Cardiac muscle cell (in vitro differentiated cells and primary cell): ENCODE data around the gene STAT2. TPM values are rescaled to one million over a fixed set of nuclear protein-coding genes. Genes with fewer than 3 reads are reported as not detected.
"Not testable (repeated sequence)": the region's sequence is repeated elsewhere in the genome, so short reads cannot be mapped to it uniquely, and the experiment has no call there.

Experiments used
- DNase-seq, 2 donors: peaks; one replicate each; pipeline versions ENCODE4 v3.0.0 to v3.0.0-alpha.2; 2010 to 2017; ENCODE audit warnings: low read depth in 1 of 2, low spot score in 1 of 2
- H3K27ac ChIP-seq: fragments of 200-600 bp; sonication (generic); 2 replicates; pipeline ENCODE4 v1.5.1; 2016
- H3K27me3 ChIP-seq: fragments of 200-600 bp; sonication (generic); 2 replicates; pipeline ENCODE4 v1.6.0; 2016; ENCODE audit warnings: control low read depth
- H3K36me3 ChIP-seq: fragments of 200-600 bp; sonication (generic); 2 replicates; pipeline ENCODE4 v1.5.1; 2016; ENCODE audit warnings: control low read depth
- H3K4me1 ChIP-seq: fragments of 200-600 bp; sonication (generic); 2 replicates; pipeline ENCODE4 v1.8.1; 2017; ENCODE audit warnings: low read depth, mild to moderate bottlenecking, mixed run types
- H3K4me3 ChIP-seq: fragments of 200-600 bp; sonication (generic); 2 replicates; pipeline ENCODE4 v1.5.1; 2016; ENCODE audit warnings: mild to moderate bottlenecking
- H3K9me3 ChIP-seq: fragments of 200-600 bp; sonication (generic); 2 replicates; pipeline ENCODE4 v1.5.1; 2017; ENCODE audit warnings: low read depth, mild to moderate bottlenecking, control low read depth
- polyA plus RNA-seq: library from polyadenylated mRNA; unstranded; fragments of >200 nt; fragmentation: Nextera tagmentation; extraction: Ambion mirVana; gene quantifications from 2 replicates; pipeline ENCODE4 v1.2.1, GENCODE V29; 2016
- total RNA-seq: library from RNA; depleted of rRNA; stranded (reverse); fragments of >200 nt; gene quantifications from 2 replicates; pipeline ENCODE4 v1.2.3, GENCODE V29; 2016
- TF ChIP-seq, protein P1 (sequence below): IDR thresholded peaks from 2 replicates; pipeline ENCODE4 v1.5.1; 2012; ENCODE audit warnings: low read depth, mild to moderate bottlenecking, low read length

Gene STAT2
- total and polyA plus RNA-seq, 2 experiments from 2014 or later: 56.2 to 78.7 TPM

DNA sequence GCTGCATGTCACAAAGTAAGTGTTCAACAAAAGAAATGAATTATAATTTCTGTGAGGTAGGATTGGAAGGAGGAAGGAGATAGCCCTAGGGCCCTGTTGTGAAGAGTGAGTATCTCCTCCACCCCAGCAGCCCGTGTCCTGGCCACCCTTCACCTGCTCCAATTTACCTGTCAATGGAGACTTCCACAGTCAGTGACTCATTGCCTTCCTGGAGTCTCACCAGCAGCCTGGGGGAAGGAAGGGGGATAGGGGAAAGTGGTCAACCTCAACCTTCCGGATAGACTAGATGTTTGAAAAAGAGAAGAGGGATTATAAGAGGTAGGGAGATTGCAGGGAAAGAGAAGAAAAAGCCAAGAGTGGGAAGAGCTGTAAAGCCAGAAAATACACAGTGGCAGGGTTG lies 9.2 kb downstream of the STAT2 start:
- Histone ChIP-seq H3K27me3 (no peaks in the 10 kb centered on the region), H3K4me3 (no peak overlapping the region), H3K4me1 (no peaks in the 10 kb centered on the region), H3K36me3 (peaks cover 47% of the 10 kb centered on the region), H3K27ac (no peak overlapping the region), H3K9me3 (no peaks in the 10 kb centered on the region)
- TF ChIP-seq, protein P1, sequence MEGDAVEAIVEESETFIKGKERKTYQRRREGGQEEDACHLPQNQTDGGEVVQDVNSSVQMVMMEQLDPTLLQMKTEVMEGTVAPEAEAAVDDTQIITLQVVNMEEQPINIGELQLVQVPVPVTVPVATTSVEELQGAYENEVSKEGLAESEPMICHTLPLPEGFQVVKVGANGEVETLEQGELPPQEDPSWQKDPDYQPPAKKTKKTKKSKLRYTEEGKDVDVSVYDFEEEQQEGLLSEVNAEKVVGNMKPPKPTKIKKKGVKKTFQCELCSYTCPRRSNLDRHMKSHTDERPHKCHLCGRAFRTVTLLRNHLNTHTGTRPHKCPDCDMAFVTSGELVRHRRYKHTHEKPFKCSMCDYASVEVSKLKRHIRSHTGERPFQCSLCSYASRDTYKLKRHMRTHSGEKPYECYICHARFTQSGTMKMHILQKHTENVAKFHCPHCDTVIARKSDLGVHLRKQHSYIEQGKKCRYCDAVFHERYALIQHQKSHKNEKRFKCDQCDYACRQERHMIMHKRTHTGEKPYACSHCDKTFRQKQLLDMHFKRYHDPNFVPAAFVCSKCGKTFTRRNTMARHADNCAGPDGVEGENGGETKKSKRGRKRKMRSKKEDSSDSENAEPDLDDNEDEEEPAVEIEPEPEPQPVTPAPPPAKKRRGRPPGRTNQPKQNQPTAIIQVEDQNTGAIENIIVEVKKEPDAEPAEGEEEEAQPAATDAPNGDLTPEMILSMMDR: no peak
- no peak for DNase-seq

GRCh38 chr12:56348776-56349175 lies 11.1 kb downstream of the STAT2 start:
- H3K9me3 ChIP-seq: no peaks in the 10 kb centered on the region
- peaks cover 43% of the 10 kb centered on the region for H3K36me3 ChIP-seq
- DNase-seq: no peak
- H3K27ac ChIP-seq: no peak overlapping the region
- no peaks in the 10 kb centered on the region for H3K4me1 ChIP-seq
- TF ChIP-seq, protein P1: no peak
- no peak overlapping the region for H3K4me3 ChIP-seq
- H3K27me3 ChIP-seq: no peaks in the 10 kb centered on the region

DNA sequence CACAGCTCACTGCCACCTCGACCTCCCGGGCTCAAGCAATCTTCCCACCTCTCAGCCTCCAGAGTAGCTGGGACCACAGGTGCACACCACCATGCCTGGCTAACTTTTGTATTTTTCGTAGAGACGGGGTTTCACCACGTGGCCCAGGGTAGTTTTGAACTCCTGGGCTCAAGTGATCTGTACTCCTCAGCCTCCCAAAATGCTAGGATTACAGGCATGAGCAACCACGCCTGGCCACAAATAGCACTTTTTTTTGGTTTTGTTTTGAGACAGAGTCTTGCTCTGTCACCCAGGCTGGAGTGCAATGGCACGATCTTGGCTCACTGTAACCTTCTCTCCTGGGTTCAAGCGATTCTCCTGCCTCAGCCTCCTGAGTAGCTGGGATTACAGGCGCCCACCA lies 12.7 kb downstream of the STAT2 start:
- not testable (repeated sequence) for H3K4me1 ChIP-seq, H3K4me3 ChIP-seq, H3K27ac ChIP-seq, H3K9me3 ChIP-seq, H3K27me3 ChIP-seq, DNase-seq
- H3K36me3 ChIP-seq: peaks cover 47% of the 10 kb centered on the region

DNA sequence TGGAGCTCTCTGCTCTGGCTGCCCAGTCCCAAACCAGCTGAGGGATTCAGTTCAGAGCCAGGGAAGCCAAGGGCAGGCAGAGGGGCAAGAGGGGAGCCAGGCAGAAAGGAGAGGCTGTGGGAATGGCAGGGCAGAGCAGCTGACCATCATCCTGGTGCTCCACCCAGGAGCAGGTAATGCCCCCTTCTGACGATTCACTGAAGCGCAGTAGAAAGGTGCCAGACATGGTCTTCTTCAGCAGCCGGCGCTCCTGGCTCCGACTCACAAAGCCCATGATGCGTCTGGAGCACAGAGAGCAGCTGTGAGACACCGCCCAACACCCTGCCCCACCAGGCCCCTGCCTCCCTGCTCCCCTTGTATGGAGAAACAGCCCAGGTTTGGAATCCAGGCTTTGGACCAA lies 13.2 kb downstream of the STAT2 start:
- no peak overlapping the region for H3K27ac ChIP-seq
- TF ChIP-seq, protein P1: no peak
- peaks cover 46% of the 10 kb centered on the region for H3K36me3 ChIP-seq
- no peak for DNase-seq
- no peaks in the 10 kb centered on the region for H3K27me3 ChIP-seq
- H3K9me3 ChIP-seq: no peaks in the 10 kb centered on the region
- no peaks in the 10 kb centered on the region for H3K4me1 ChIP-seq
- no peak overlapping the region for H3K4me3 ChIP-seq

DNA sequence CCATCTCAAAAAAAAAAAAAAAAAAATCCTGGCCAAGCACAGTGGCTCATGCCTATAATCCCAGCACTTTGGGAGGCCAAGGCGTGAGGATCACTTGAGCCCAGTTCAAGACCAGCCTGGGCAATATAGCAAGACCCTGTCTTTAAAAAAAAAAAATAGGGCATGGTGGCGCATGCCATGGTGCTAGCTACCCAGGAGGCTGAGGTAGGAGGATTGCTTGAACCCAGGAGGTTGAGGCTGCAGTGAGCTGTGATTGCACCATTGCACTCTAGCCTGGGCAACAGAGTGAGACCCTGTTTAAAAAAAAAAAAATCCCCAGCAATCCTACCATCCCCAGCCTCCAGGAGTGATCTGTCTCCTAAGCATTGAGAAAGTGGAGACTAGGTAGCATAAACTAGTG lies 17.6 kb downstream of the STAT2 start:
- not testable (repeated sequence) for H3K4me3 ChIP-seq, H3K27me3 ChIP-seq, H3K4me1 ChIP-seq, DNase-seq, H3K9me3 ChIP-seq, H3K27ac ChIP-seq
- peaks cover 23% of the 10 kb centered on the region for H3K36me3 ChIP-seq

DNA sequence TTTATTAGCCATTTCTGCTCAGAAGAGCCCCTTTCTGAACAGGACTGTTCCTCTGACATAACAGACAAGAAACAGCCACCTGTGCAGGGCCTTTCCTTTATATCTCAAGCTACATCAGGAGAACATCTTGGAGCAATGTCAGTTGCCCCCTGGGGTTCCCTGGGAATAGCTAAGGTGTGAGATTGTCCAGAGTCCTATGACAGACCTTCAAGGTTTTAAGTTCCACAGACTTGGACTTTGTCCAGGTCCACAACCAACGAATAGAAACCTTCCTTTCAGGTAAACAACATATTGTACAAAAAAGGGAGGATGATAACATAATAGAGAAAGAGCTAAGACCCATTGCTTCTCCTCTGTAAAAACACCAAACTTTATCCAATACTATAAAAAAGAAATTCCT lies 18.3 kb downstream of the STAT2 start:
- no peaks in the 10 kb centered on the region for H3K4me1 ChIP-seq
- H3K27me3 ChIP-seq: no peaks in the 10 kb centered on the region
- no peak overlapping the region for H3K4me3 ChIP-seq
- peaks cover 23% of the 10 kb centered on the region for H3K36me3 ChIP-seq
- H3K9me3 ChIP-seq: no peaks in the 10 kb centered on the region
- DNase-seq: no peak
- TF ChIP-seq, protein P1: no peak
- peak overlapping the region; percentile 39 for H3K27ac ChIP-seq

DNA sequence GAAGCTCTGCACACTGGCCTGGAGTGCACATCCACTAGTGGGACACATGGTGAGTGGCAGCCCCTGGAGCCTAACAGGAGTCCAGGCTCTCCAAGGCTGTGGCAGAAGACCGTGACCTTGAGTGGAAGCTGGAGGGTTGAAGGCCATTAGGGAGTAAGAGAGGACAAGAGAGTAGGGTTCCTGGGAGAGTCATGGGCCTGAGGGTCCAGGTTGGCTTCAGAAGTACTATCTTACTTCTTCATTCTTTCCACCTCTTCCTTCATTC lies 20.8 kb downstream of the STAT2 start:
- Histone ChIP-seq H3K27me3 (no peaks in the 10 kb centered on the region), H3K4me3 (no peak overlapping the region), H3K27ac (no peak overlapping the region), H3K36me3 (peaks cover 13% of the 10 kb centered on the region), H3K9me3 (no peaks in the 10 kb centered on the region), H3K4me1 (no peaks in the 10 kb centered on the region)
- DNase-seq: no peak
- TF ChIP-seq, protein P1: no peak
